G401.6 (cell line): Measurements from ENCODE around the gene FBXW5.

Source experiments
- FAIRE-seq: peaks from 2 replicates; lab custom pipeline; 2012; peaks lifted over from hg19 to GRCh38; lab: Jason Lieb, UNC

FBXW5 gene

DNA sequence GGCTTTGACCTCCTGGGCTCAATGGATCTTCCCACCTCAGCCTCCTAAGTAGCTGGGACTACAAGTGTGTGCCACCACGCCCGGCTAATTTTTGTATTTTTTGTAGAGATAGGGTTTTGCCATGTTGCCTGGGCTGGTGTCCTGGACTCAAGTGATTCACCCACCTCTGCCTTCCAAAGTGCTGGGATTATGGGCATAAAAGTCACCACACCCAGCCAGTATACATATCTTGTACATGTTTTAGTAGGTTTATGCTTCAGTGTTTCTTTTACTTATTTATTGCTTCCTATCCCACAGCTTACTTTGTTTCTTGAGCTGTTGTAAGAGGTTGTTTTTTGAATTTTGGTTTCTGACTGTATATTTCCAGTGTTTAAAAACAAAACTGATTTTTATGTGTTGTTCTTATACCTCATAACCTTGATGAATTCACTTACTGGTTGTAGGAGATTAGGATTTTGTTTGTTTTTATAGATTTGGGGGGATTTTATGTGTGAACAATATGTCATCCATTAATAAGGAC is 12.9 kb downstream of the FBXW5 start:
- no peak for FAIRE-seq

DNA sequence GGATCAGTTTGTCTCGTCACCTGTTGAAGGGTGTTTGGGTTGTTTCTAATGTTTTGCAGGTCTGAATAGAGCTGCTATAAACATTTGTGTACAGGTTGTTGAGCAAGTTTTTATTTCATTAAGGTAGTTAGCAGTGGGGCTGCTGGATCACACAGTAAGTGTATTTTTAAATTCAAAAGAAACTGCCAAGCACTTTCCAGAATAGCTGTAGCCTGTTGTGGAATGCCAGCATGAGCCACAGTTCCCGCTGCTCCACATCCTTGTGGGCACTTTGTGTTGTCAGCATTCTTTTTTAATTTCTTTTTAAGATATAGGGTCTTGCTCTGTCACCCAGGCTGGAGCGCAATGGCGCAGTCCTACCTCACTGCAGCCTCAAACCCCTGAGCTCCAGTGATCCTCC is 14.5 kb downstream of the FBXW5 start:
- no peak for FAIRE-seq

DNA sequence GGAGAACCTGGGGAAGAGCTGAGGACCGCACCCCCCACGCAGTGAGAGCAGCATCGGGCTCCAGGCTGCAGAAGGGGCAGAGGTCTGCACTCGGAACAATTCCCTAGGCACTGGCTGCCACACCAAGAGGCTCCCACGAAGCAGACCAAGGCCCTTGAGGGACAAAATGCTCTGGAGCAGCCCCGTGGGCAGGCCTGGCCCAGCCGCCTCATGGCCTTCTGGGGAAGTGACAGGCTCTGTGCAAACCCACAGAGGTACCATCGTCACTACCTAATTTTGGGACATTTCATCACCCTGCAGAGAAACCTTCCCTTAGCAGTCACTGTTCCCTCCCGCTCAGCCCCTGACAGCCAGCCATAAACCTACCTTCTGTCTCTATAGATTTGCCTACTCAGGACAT is 15.9 kb downstream of the FBXW5 start:
- FAIRE-seq = no peak

DNA sequence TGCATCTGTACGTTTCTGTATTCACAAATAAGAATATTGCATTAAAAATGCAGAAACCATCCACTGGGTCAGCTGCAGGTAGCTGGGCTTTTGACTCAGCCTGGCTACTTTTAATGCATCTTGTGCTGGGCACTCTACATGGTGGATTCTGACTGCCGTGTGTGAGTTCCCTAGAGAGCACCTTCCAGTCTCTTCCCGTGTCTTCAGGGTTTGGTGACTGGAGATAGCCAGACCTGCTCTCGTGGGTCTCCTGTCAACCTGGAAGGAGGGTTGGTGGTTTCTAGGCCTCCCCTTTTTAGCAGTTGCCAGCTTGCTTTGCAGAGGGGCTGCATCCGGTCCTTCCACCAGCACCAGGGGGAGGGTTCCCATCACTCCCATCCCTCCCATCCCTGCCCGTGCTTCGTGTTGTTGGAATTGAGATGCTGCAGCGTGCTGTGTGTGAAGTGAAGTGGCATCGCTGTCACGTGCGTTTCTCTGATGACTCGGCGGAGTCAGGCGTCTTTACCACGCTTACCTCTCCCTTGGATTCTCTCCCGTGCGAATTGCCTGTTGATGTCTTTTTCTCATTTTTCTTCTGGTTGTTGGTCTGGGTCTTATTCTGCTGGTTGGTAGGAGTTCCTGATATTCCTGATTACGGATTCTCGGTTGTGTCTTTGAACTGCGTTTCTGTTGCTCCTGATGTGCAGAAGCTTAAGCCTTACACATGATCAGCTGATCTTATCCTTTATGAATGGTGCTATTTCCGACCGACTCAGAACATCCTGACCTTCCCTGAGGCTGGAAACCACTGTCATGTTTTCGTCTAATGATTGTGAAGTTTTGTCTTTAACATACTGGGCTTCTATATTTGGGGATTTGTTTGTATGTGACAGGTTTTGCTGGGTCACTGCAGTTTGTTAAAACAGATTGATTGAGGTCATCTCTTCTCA is 16.9 kb downstream of the FBXW5 start:
- no peak for FAIRE-seq

DNA sequence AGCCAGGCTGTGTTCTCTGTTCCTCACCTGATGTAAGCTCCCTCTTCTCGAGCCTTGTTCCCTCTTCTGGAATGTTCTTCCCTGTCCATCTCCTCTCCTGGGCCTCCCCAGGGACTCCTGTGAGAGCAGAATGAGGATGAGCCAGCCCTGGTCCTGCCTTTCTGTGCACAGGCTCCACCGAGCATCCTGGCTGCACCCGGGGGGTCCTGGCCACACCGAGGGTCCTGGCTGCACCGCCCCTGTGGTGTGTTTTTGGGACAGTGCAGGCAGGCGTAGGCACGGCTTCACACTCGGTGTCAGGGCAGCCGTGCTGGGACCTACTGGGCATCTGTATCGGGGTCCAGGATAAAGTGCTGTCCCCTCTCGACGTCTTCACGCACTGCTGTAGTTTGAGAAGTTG is 17.8 kb downstream of the FBXW5 start:
- no peak for FAIRE-seq

DNA sequence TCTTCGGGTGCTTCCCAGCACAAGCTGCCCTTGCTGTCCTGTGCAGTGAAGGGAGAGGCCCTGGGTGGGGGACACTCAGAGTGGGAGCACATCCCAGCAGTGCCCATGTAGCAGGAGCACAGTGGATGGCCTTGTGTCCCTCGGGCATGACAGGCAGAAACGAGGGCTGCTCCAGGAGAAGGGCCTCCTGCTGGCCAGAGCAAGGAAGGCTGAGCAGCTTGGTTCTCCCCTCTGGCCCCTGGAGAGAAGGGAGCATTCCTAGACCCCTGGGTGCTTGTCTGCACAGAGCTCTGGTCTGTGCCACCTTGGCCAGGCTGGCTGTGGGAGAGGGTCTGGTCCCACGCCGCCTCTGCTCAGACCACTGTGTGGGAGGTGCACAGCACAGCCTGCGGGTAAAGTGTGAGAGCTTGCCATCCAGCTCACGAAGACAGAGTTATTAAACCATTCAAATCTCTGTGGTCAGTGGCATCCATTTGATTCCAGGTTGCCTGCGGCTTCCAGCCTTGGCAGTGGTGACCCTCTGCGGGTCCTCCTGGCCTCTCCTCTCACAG is 18.3 kb downstream of the FBXW5 start:
- FAIRE-seq = no peak

DNA sequence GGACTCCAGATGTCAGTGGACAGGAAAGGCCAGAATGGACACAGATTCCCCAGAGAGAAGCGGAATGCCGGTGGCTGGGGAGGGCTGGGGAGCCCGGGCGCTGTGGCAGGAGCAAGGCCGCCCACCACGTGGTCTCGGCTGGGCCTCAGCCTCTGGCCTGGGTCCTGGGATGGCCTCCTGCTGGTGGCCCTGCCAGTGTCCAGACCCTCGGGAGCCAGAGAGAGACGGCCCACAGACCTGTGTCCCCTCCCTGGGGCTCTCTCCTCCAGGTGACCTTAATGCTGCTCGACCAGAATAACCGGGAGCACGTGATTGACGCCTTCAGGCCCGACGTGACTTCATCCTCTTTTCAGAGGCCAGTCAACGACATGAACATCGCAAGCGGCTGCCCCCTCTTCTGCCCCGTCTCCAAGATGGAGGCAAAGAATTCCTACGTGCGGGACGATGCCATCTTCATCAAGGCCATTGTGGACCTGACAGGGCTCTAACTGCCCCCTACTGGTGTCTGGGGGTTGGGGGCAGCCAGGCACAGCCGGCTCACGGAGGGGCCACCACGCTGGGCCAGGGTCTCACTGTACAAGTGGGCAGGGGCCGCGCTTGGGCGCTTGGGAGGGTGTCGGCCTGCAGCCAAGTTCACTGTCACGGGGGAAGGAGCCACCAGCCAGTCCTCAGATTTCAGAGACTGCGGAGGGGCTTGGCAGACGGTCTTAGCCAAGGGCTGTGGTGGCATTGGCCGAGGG is 19.0 kb downstream of the FBXW5 start:
- no peak for FAIRE-seq

DNA sequence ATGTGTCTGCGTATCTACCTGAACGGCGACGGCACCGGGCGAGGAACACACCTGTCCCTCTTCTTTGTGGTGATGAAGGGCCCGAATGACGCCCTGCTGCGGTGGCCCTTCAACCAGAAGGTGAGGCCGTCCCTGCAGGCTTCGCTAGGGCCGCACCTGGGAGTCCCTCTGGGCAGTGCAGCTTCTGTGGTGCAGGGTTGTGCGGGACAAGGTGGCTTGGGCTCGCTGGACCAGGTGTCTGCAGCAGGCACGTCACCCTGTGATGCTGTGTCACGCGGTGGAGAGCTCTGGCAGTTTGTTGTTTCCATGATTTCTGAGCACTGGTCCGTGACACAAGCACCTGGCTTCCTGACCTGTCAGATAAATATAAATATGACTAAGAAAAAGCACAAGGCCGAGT is 20.7 kb downstream of the FBXW5 start:
- no peak for FAIRE-seq

DNA sequence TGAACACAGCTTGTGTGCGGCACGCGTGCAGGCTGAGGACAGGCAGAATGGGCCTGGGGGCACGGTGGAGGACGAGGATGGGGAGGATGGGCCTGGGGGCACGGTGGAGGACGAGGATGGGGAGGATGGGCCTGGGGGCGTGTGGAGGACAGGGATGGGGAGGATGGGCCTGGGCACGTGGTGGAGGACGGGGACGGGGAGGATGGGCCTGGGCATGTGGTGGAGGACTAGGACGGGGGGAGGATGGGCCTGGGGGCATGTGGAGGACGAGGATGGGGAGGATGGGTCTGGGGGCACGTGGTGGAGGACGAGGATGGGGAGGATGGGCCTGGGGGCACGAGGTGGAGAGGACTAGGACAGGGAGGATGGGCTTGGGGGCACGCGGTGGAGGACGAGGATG is 22.0 kb downstream of the FBXW5 start:
- FAIRE-seq = no peak

DNA sequence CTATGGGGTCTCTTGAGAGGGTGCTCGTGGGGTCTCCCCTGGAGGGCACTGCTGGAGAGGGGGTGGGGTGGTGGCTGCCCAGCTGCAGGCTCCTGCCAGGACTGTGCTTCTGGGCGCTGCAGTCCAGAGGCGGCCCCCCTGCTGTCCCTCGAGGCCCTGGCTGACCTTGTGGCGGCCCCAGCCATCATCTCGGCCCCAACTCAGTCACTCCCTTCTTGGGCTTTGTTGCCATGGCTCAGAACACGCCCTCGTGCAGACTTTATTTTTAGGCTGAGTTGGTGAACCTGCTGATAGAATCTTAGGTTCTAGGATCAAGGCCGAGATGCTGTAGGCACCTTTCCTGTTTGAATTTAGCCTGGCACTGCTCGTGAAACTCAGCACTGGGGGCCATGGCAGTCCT is 22.8 kb downstream of the FBXW5 start:
- FAIRE-seq = no peak

DNA sequence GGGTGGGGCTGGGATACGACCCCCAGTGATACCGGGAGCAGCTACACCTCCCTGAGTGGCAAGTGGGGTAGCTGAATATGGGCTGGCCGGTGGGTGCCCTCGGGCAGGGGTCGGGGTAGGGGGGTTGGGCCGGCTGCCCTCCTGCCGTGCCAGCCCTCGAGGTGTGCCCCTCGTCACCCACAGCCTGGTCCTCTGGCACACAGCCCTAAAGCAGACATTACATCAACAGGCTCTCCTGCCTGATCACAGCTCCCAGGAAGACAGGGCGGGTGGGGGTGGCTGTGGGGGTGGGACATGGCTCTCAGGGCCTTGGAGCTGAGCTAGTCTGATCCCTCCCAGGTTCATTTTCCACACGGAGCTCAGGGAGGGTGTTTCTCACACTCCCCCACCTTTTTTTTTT is 23.2 kb downstream of the FBXW5 start:
- FAIRE-seq = no peak

DNA sequence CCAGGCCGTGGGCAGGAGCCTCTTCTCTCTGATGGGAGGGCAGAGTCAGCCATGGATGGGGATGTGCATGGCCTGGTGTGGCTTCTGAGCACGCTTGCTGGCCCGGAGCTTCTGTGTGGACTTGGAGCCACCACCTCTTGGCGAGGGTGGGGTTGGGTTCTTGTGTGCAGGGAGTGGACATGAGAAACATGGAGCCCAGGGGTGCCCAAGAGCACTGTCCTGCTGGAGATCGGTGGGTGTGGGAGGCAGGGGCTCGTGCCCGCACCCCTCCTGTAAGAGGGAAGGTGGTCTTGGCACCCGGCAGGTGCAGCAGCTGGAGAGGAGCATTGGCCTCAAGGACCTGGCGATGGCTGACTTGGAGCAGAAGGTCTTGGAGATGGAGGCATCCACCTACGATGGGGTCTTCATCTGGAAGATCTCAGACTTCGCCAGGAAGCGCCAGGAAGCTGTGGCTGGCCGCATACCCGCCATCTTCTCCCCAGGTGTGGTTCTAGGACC is 23.8 kb downstream of the FBXW5 start:
- FAIRE-seq = no peak

DNA sequence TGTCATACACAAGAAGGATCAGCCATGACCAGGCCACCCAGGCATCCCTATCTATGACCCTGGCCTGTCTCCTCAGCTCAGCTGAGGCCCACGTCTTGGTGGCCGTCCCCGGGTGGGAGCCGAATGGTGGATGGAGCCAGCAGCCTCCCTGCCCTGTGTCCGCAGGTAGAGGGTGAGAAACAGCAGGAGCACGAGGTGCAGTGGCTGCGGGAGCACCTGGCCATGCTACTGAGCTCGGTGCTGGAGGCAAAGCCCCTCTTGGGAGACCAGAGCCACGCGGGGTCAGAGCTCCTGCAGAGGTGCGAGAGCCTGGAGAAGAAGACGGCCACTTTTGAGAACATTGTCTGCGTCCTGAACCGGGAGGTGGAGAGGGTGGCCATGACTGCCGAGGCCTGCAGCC is 24.5 kb downstream of the FBXW5 start:
- no peak for FAIRE-seq

DNA sequence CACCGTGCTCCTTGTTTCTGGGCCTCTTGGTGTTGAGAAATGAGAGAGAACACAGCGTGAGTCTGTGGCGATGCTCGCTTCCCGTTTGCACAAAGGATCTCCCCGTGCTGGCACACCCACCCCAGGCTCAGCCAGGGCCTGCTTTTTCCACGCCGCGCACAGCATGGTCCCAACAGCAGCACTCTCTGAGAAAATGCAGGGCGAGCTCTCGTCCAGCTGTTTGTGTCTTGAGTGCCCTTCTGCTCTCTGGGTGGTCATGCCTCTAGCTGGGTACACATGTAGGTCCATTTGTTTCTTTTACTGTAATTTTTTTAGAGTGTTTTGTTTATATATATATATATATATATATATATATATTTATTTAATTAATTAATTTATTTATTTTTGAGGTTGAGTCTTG is 26.6 kb downstream of the FBXW5 start:
- no peak for FAIRE-seq

DNA sequence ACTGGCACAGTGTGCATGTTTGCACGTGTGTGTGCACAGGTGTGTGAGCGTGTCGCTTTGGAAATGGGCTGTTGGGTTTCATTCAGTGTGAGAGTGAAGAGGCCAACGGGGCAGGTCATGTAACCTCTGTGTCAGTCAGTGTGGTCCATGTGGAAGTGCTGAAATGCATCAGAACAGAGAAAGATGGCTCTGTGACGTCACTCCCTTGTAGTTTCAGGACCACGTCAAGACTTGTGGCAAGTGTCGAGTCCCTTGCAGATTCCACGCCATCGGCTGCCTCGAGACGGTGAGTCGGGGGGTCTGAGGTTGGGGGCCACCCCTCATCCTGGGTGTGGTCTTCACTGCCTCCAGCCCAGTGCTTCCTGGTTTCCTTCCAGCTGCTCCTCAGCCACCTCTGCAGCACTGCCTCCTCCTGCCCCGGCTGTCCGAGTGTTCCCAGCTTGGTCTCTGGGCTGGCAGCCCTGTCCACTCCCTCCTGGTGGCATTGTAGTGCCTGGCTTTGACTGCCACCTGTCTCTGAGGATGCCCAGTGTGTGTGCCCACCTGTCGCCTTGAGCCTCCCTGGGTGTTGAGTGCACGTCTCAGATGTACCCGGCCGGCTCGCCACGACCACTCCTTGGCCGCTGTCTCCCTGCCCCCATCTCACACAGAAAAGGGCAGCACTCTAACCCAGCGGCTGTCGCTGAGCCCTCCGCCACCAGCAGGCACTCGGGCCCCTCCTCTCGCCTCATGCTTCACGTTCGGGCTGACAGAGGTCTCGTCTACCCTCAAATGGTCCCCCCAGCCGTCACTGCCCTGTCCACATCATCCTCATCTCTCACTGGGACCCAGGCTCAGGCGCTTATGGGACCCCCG is 28.0 kb downstream of the FBXW5 start:
- FAIRE-seq = no peak

DNA sequence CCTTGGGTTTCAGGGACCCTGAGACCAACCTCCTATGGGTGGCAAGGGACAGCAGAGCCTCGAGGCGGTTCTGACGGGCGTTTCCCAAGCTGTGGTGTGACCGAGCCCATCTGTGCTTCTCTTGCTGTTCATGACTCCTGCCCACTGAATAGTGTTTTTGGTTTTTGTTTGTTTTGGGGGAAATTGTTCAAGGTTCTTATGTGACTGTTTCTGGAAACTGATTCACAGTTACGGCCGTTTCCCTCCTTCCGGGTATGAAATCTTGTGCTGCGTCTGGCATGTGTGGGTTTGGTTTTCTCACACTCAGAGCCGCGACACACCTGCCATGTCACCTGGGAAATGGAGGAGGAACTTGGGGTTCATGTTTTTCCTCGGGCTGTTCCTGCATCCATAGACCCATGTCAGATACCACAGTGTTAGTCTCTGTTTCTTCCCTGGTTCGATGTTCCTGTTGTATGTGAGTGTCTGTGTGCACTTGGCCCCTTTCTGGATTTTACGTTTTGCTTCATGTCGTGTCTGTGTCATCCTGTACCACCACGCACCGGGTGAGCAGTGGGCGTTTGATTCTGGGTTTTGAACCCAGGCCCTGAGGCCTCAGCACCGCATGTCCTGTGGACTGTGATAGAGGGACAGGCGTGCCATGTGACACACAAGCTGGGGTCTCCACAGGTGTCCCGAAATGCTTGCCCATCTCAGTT is 28.8 kb downstream of the FBXW5 start:
- no peak for FAIRE-seq

DNA sequence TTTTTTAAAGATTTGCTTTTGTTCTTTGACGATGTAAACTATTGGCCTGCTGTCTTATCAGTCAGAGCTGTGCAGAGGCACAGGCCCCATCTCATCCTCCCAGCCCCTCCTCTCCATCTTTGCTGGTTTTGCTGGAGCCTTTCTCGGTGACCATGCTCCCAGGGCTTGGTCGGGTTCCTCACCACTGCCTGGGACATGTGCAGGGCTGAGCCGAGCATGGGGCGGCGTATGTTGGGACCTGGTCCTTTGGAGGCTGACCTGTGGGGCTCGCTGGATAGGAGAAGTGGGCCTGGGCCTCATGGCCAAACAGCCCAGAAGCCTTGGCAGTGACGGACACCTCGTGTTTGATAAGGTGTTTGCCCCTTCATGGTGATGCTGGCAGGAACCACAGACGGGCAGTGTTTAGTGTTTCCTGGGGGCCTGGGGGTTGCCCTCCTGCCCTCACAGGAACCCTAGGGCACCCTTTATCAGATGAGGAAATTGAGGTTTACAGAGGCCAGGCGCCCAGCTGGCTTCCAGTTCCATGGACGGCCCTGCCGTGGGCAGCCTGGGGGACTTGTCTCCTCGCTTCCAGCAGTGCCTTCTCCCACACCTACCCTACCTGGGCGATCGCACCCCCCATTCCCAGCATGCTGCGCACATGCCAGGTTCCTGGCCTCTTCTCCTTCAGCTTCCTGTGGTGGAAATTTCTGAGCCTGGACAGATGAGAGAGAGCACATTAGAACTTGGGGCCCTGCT is 30.7 kb downstream of the FBXW5 start:
- no peak for FAIRE-seq

DNA sequence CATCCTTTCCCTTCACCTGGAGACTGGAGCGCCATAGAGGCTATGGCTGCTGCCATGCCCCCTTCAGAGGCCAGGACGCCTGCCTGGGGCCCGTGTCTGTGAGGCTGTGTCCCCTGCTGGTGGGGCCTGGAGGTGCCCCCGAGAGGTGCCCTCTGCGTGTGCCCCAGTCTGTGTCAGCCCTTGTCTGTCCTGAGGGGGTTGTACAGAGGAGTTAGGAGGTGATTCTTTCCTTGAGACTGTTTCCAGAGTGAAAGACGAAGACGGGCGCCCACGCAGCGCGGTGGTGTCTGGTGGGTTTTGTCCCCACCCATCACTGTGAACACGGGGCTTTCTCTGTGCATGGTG is 33.7 kb downstream of the FBXW5 start:
- FAIRE-seq = no peak

DNA sequence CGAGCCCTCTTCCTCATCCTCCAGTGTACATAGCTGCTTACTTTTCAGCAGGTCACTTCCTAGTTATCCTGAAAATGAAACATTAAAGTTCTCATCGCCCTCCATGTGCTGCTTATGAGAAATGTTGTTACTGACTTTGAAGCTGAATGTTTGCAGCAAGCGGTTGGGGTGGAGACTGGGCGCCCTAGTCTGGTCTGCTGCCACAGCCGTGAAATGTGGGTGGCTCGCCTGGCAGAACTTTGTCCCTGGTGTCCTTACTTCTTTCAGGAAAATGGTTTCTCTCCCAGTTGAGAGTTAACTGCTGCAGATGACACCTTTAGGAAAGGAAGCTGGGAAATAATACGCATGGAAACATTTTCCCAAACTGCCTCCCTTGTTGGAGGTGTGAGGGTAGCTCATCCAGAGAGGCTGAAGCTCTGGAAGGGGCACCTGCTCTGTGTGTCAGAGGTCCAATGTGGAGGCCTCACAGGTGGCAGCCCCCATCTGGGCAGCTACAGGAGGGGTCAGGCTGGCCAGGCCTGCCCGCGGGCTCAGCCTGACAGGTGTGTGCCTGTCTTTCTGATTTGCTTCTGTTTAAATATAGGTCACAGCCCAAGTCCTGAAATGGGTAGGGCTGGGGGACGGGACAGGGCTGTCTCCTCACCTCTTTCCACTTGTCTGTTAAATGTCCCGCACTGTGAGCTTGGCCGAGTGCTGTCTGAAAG is 34.2 kb downstream of the FBXW5 start:
- no peak for FAIRE-seq
